Endothelial cell of umbilical vein (primary cell): ENCODE results near the gene IZUMO4. TPM values are rescaled to one million over a fixed set of nuclear protein-coding genes. Genes with fewer than 3 reads are reported as not detected.

ENCODE experiments used
- BruUV-seq: library from RNA; stranded (reverse); fragments of 400-500 nt; replicated peaks from 2 replicates; lab custom pipeline; 2021; lab: Mats Ljungman, UMichigan
- CTCF ChIA-PET: fragments of 300-600, 350-600 bp; sonication (Branson Sonifier 250); formaldehyde crosslinking; loops from one replicate; lab custom pipeline; 2021; ENCODE audit warnings: antibody characterized with exemption, inconsistent platforms; lab: Charles Lee
- POLR2A ChIA-PET: fragments of 300-600, 350-600 bp; sonication (Branson Sonifier 250); formaldehyde crosslinking; loops from one replicate; lab custom pipeline; 2021; ENCODE audit warnings: antibody characterized with exemption, inconsistent platforms; lab: Charles Lee
- DNase-seq: peaks from one replicate; pipeline ENCODE4 v3.0.0-alpha.2; 2011; ENCODE audit warnings: low read depth, low spot score
- FAIRE-seq: peaks from 2 replicates; lab custom pipeline; 2011; peaks lifted over from hg19 to GRCh38; lab: Jason Lieb, UNC
- H2AFZ ChIP-seq: 2 replicates; pipeline ENCODE4 v1.6.0; 2012; ENCODE audit warnings: low read depth, low read length, control low read depth, inconsistent platforms
- H3K27ac ChIP-seq: 2 replicates; pipeline ENCODE4 v1.5.1; 2011; ENCODE audit warnings: low read depth, mild to moderate bottlenecking, control low read depth, low read length, moderate library complexity; ENCODE audit not compliant: insufficient read depth
- H3K27me3 ChIP-seq, 2 experiments: 2 replicates each; pipeline versions ENCODE4 v1.6.0 to v1.6.1; 2011; ENCODE audit warnings: low read length in 2 of 2, mixed read lengths in 1 of 2; ENCODE audit not compliant: control insufficient read depth in 2 of 2, insufficient read depth in 2 of 2
- H3K36me3 ChIP-seq, 2 experiments: 2 replicates in 1 of 2; 3 replicates in 1 of 2; pipeline ENCODE4 v1.5.1; 2011; ENCODE audit warnings: low read length in 2 of 2, mild to moderate bottlenecking in 1 of 2, moderate library complexity in 1 of 2; ENCODE audit not compliant: control insufficient read depth in 2 of 2, insufficient read depth in 2 of 2; ENCODE audit errors: extremely low read depth in 1 of 2
- H3K4me1 ChIP-seq: 3 replicates; pipeline ENCODE4 v1.5.1; 2011; ENCODE audit warnings: mild to moderate bottlenecking, low read length; ENCODE audit not compliant: control insufficient read depth, insufficient read depth; ENCODE audit errors: extremely low read depth
- H3K4me2 ChIP-seq: 2 replicates; pipeline ENCODE4 v1.6.1; 2011; ENCODE audit warnings: low read length, control low read depth, mixed read lengths; ENCODE audit not compliant: insufficient read depth
- H3K4me3 ChIP-seq, 3 experiments: fragments of 200-600 bp in 1 of 3; sonication (generic), shearing (Covaris generic) in 1 of 3; replicated peaks in 1 of 3; 2 replicates each; pipeline ENCODE4 v1.5.1; 2011 to 2016; ENCODE audit warnings: control low read depth in 3 of 3, low read length in 3 of 3, mild to moderate bottlenecking in 2 of 3, inconsistent platforms in 1 of 3, low read depth in 1 of 3, moderate library complexity in 1 of 3; ENCODE audit not compliant: insufficient read depth in 1 of 3
- H3K79me2 ChIP-seq: 2 replicates; pipeline ENCODE4 v1.6.0; 2012; ENCODE audit warnings: low read length, inconsistent platforms; ENCODE audit not compliant: control insufficient read depth, insufficient read depth
- H3K9ac ChIP-seq: replicated peaks from 2 replicates; pipeline ENCODE3; 2011; ENCODE audit warnings: low read length, control low read depth; ENCODE audit not compliant: insufficient read depth; ENCODE audit errors: extremely low read depth
- H3K9me1 ChIP-seq: replicated peaks from 3 replicates; pipeline ENCODE4 v1.6.0; 2011; ENCODE audit warnings: mild to moderate bottlenecking, low read length; ENCODE audit not compliant: control insufficient read depth, insufficient read depth; ENCODE audit errors: extremely low read depth
- H3K9me3 ChIP-seq: replicated peaks from 2 replicates; pipeline ENCODE4 v1.5.1; 2012; ENCODE audit warnings: low read length, inconsistent platforms; ENCODE audit not compliant: control insufficient read depth, insufficient read depth
- H4K20me1 ChIP-seq: replicated peaks from 2 replicates; pipeline ENCODE3; 2011; ENCODE audit warnings: mild to moderate bottlenecking, low read length; ENCODE audit not compliant: control insufficient read depth, insufficient read depth; ENCODE audit errors: extremely low read depth
- EZH2 ChIP-seq: IDR thresholded peaks from 2 replicates; pipeline ENCODE4 v1.6.1; 2012; ENCODE audit warnings: borderline replicate concordance, low read depth, mild to moderate bottlenecking, moderate library complexity, low read length, inconsistent platforms; ENCODE audit not compliant: severe bottlenecking
- FOS ChIP-seq: IDR thresholded peaks from 2 replicates; pipeline ENCODE4 v1.6.1; 2011; ENCODE audit warnings: mild to moderate bottlenecking, low read length, moderate library complexity, borderline replicate concordance; ENCODE audit not compliant: insufficient read depth
- GATA2 ChIP-seq: IDR thresholded peaks from 2 replicates; pipeline ENCODE4 v1.7.0; 2011; ENCODE audit warnings: low read depth, mild to moderate bottlenecking, moderate library complexity, mixed read lengths, low read length; ENCODE audit not compliant: insufficient read length, insufficient read depth
- JUN ChIP-seq: IDR thresholded peaks from 2 replicates; pipeline ENCODE4 v1.6.1; 2011; ENCODE audit warnings: borderline replicate concordance, low read depth; ENCODE audit not compliant: insufficient read length, insufficient read depth
- MYC ChIP-seq: IDR thresholded peaks from one replicate; pipeline ENCODE4 v1.6.1; 2011; ENCODE audit warnings: mild to moderate bottlenecking, low read depth, low read length
- POLR2A ChIP-seq: IDR thresholded peaks from 2 replicates; pipeline ENCODE4 v1.6.1; 2012; ENCODE audit warnings: low read depth, mild to moderate bottlenecking, control low read depth, low read length
- POLR2AphosphoS5 ChIP-seq: IDR thresholded peaks from 2 replicates; pipeline ENCODE4 v1.6.1; 2012; ENCODE audit warnings: low read depth, mild to moderate bottlenecking, control low read depth, low read length, moderate library complexity; ENCODE audit not compliant: insufficient read depth
- dilution Hi-C: fragments of 300-500 bp; cut with MboI; formaldehyde crosslinking; loops from one replicate; pipeline ENCODE4 v1.15.0; 2019; ENCODE audit warnings: low sequenced_read_pairs; ENCODE audit not compliant: extremely low pct_ligation_motif_present
- intact Hi-C: fragments of 100-400 bp; cut with micrococcal nuclease; formaldehyde crosslinking; loops from one replicate; pipeline ENCODE4 v1.10.0; 2022
- polyA plus RNA-seq, 4 experiments: library from polyadenylated mRNA; depleted of rRNA in 3 of 4; stranded (reverse) in 3 of 4; unstranded in 1 of 4; fragments of >200 nt; gene quantifications; 2 replicates each; pipeline versions ENCODE4 v1.2.1 to v1.2.3, GENCODE V29; 2011 to 2012; ENCODE audit warnings: missing spikeins in 1 of 4
- total RNA-seq: library from RNA; stranded (reverse); gene quantifications from 2 replicates; pipeline ENCODE4 v1.2.3, GENCODE V29; 2021
- TF ChIP-seq, protein P1 (sequence below): IDR thresholded peaks from 2 replicates; pipeline ENCODE4 v1.6.1; 2011; ENCODE audit not compliant: insufficient read depth, insufficient read length
- TF ChIP-seq, protein P2 (sequence below), 2 donors: IDR thresholded peaks; 1 replicate in 1 of 2; 2 replicates in 1 of 2; pipeline ENCODE4 v1.5.1; 2011; ENCODE audit warnings: low read length in 2 of 2, mild to moderate bottlenecking in 2 of 2, moderate library complexity in 2 of 2, control low read depth in 1 of 2, inconsistent platforms in 1 of 2, low read depth in 1 of 2; ENCODE audit not compliant: insufficient read depth in 1 of 2; ENCODE audit errors: extremely low read depth in 1 of 2

IZUMO4 gene
- total and polyA plus RNA-seq, 2 donors (not counting 3 experiments of a cell fraction or from before 2014, with no cell fraction given): 1.1 to 2.0 TPM

DNA sequence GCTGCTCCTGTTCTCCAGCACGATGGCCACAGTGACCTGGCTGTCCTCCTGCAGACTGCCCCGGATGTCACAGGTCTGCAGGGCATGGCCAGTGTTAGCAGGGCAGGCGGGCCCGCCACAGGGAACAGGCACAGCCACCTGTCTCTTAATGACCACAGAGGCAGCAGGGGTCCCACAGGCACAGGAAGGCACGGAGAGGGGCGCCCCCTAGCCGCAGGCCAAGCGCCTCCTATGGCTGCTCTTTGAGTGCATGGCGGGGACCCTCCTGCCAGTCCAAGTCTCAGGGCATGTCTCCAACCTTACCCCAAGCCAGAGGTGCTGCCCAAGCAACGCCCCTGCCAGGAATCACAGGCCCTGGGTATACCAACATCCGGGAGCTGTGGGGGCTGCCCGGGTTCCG, 14.1 kb downstream of the IZUMO4 start:
- Histone ChIP-seq H3K27ac (no peak overlapping the region), H4K20me1 (no peaks in the 10 kb centered on the region), H3K9ac (no peak overlapping the region), H3K79me2 (no peaks in the 10 kb centered on the region), H3K9me1 (no peaks in the 10 kb centered on the region), H3K9me3 (no peaks in the 10 kb centered on the region), H3K4me3 (no peak overlapping the region), H3K27me3 (no peaks in the 10 kb centered on the region), H3K36me3 (peaks cover 18 to 77% of the 10 kb centered on the region in 2 experiments), H3K4me2 (no peak overlapping the region), H3K4me1 (no peaks in the 10 kb centered on the region), H2AFZ (no peak overlapping the region)
- intact Hi-C loops (no loop called here), dilution Hi-C loops (no loop called here)
- ChIA-PET POLR2A (no interaction called here), CTCF (no interaction called here)
- TF ChIP-seq FOS: no peak
- TF ChIP-seq MYC: no peak
- TF ChIP-seq GATA2: no peak
- TF ChIP-seq, protein P1, sequence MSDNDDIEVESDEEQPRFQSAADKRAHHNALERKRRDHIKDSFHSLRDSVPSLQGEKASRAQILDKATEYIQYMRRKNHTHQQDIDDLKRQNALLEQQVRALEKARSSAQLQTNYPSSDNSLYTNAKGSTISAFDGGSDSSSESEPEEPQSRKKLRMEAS: no peak
- TF ChIP-seq, protein P2, sequence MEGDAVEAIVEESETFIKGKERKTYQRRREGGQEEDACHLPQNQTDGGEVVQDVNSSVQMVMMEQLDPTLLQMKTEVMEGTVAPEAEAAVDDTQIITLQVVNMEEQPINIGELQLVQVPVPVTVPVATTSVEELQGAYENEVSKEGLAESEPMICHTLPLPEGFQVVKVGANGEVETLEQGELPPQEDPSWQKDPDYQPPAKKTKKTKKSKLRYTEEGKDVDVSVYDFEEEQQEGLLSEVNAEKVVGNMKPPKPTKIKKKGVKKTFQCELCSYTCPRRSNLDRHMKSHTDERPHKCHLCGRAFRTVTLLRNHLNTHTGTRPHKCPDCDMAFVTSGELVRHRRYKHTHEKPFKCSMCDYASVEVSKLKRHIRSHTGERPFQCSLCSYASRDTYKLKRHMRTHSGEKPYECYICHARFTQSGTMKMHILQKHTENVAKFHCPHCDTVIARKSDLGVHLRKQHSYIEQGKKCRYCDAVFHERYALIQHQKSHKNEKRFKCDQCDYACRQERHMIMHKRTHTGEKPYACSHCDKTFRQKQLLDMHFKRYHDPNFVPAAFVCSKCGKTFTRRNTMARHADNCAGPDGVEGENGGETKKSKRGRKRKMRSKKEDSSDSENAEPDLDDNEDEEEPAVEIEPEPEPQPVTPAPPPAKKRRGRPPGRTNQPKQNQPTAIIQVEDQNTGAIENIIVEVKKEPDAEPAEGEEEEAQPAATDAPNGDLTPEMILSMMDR (IDR thresholded peaks at IDR 0.05; ENCODE audit: extremely low read depth in 1 of 2, insufficient read depth in 1 of 2, low read depth in 1 of 2, low read length in 2 of 2): no peak
- TF ChIP-seq JUN: no peak
- TF ChIP-seq POLR2A: no peak
- TF ChIP-seq EZH2: no peak
- no peak for TF ChIP-seq POLR2AphosphoS5
- FAIRE-seq (no peak), DNase-seq (no peak)
- BruUV-seq: no TSS peak
